Adrenal gland (tissue), 5 donors: ENCODE data around the gene RPL7L1.

ENCODE experiments used
- POLR2A ChIP-seq, 2 donors: fragments of 450-650 bp; IDR thresholded peaks; one replicate each; pipeline ENCODE4 v1.6.1; 2017; ENCODE audit warnings: antibody characterized with exemption in 2 of 2, mild to moderate bottlenecking in 2 of 2, moderate library complexity in 1 of 2
- TF ChIP-seq, protein P1 (sequence below), 6 experiments: fragments of 450-650 bp in 4 of 6; fragments of 200-600 bp in 2 of 6; sonication (generic) in 1 of 6; IDR thresholded peaks; 1 replicate in 5 of 6; 2 replicates in 1 of 6; pipeline versions ENCODE4 v1.5.1 to v1.8.0; 2016 to 2021; ENCODE audit warnings: antibody characterized with exemption in 6 of 6, mild to moderate bottlenecking in 2 of 6, moderate library complexity in 1 of 6
- donor health status: DM: no; HTN: no; CAD: no.

DNA sequence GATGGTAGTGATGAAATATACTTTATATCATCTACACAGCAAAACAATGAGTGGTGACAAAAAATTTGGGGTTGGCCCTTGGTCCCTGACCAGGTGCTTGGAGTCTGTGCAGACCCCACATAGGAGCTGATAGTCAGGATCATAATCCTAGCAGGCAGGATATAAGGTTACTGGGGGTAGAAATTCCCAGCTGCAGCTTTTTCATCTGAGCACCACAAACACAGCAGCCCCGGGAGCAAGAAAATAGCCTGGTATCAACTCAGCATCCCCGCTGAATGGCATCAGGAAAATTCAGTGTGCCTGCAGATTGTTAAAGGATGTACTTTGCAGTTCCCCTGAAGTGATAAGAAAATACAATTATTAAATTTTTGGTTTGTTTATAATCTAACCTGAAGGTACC, 27.8 kb upstream of the RPL7L1 start:
- no peak for TF ChIP-seq POLR2A (IDR thresholded peaks at IDR 0.05)
- TF ChIP-seq, protein P1, sequence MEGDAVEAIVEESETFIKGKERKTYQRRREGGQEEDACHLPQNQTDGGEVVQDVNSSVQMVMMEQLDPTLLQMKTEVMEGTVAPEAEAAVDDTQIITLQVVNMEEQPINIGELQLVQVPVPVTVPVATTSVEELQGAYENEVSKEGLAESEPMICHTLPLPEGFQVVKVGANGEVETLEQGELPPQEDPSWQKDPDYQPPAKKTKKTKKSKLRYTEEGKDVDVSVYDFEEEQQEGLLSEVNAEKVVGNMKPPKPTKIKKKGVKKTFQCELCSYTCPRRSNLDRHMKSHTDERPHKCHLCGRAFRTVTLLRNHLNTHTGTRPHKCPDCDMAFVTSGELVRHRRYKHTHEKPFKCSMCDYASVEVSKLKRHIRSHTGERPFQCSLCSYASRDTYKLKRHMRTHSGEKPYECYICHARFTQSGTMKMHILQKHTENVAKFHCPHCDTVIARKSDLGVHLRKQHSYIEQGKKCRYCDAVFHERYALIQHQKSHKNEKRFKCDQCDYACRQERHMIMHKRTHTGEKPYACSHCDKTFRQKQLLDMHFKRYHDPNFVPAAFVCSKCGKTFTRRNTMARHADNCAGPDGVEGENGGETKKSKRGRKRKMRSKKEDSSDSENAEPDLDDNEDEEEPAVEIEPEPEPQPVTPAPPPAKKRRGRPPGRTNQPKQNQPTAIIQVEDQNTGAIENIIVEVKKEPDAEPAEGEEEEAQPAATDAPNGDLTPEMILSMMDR (IDR thresholded peaks at IDR 0.05), result no peak
